Parathyroid adenoma (tissue), 2 donors: ENCODE data around the gene ZNF662.

Experiments used
- H2AFZ ChIP-seq: fragments of 300-600 bp; sonication (generic); one replicate; pipeline ENCODE4 v1.7.0; 2017; ENCODE audit warnings: antibody characterized with exemption, mild to moderate bottlenecking
- H3K27ac ChIP-seq: fragments of 300-600 bp; sonication (generic); one replicate; pipeline ENCODE4 v1.7.0; 2017
- H3K27me3 ChIP-seq: fragments of 300-600 bp; sonication (generic); one replicate; pipeline ENCODE4 v1.7.0; 2017; ENCODE audit warnings: low read length; ENCODE audit not compliant: control insufficient read depth, insufficient read depth
- H3K36me3 ChIP-seq: fragments of 300-600 bp; sonication (generic); one replicate; pipeline ENCODE4 v1.7.0; 2017; ENCODE audit warnings: low read length; ENCODE audit not compliant: control insufficient read depth, insufficient read depth
- H3K4me1 ChIP-seq: fragments of 300-600 bp; sonication (generic); one replicate; pipeline ENCODE4 v1.7.0; 2017; ENCODE audit warnings: control low read depth
- H3K4me2 ChIP-seq: fragments of 300-600 bp; sonication (generic); one replicate; pipeline ENCODE4 v1.7.0; 2017; ENCODE audit warnings: low read length
- H3K4me3 ChIP-seq: fragments of 300-600 bp; sonication (generic); one replicate; pipeline ENCODE4 v1.7.0; 2017; ENCODE audit warnings: low read depth, low read length
- H3K79me2 ChIP-seq: fragments of 300-600 bp; sonication (generic); one replicate; pipeline ENCODE4 v1.7.0; 2017; ENCODE audit warnings: control low read depth
- H3K9ac ChIP-seq: fragments of 300-600 bp; sonication (generic); one replicate; pipeline ENCODE4 v1.7.0; 2017; ENCODE audit warnings: mild to moderate bottlenecking
- H3K9me3 ChIP-seq: fragments of 300-600 bp; sonication (generic); one replicate; pipeline ENCODE4 v1.7.0; 2017; ENCODE audit warnings: low read length; ENCODE audit not compliant: control insufficient read depth
- TF ChIP-seq, protein P1 (sequence below): fragments of 300-600 bp; sonication (generic); IDR thresholded peaks from one replicate; pipeline ENCODE4 v1.7.0; 2017; ENCODE audit warnings: antibody characterized with exemption, mild to moderate bottlenecking
- donor health status: primary hyperparathyroidism.

The ZNF662 gene

GRCh38 chr3:42892807-42893206 lies 13.1 kb upstream of the ZNF662 start:
- H3K79me2 ChIP-seq = no peaks in the 10 kb centered on the region
- H2AFZ ChIP-seq = no peak overlapping the region
- no peak overlapping the region for H3K4me3 ChIP-seq
- H3K9me3 ChIP-seq = no peaks in the 10 kb centered on the region
- H3K4me1 ChIP-seq = no peaks in the 10 kb centered on the region
- H3K27ac ChIP-seq = no peak overlapping the region
- H3K27me3 ChIP-seq = no peaks in the 10 kb centered on the region
- TF ChIP-seq, protein P1, sequence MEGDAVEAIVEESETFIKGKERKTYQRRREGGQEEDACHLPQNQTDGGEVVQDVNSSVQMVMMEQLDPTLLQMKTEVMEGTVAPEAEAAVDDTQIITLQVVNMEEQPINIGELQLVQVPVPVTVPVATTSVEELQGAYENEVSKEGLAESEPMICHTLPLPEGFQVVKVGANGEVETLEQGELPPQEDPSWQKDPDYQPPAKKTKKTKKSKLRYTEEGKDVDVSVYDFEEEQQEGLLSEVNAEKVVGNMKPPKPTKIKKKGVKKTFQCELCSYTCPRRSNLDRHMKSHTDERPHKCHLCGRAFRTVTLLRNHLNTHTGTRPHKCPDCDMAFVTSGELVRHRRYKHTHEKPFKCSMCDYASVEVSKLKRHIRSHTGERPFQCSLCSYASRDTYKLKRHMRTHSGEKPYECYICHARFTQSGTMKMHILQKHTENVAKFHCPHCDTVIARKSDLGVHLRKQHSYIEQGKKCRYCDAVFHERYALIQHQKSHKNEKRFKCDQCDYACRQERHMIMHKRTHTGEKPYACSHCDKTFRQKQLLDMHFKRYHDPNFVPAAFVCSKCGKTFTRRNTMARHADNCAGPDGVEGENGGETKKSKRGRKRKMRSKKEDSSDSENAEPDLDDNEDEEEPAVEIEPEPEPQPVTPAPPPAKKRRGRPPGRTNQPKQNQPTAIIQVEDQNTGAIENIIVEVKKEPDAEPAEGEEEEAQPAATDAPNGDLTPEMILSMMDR = no peak
- no peaks in the 10 kb centered on the region for H3K36me3 ChIP-seq
- no peak overlapping the region for H3K4me2 ChIP-seq
- H3K9ac ChIP-seq = no peak overlapping the region

GRCh38 chr3:42894698-42895579 lies 11.0 kb upstream of the ZNF662 start:
- H3K36me3 ChIP-seq = no peaks in the 10 kb centered on the region
- no peak overlapping the region for H3K9ac ChIP-seq
- no peak overlapping the region for H3K4me3 ChIP-seq
- no peaks in the 10 kb centered on the region for H3K4me1 ChIP-seq
- H2AFZ ChIP-seq = no peak overlapping the region
- TF ChIP-seq, protein P1 = no peak
- no peak overlapping the region for H3K4me2 ChIP-seq
- H3K9me3 ChIP-seq = no peaks in the 10 kb centered on the region
- H3K79me2 ChIP-seq = no peaks in the 10 kb centered on the region
- H3K27me3 ChIP-seq = no peaks in the 10 kb centered on the region
- H3K27ac ChIP-seq = no peak overlapping the region

- H3K4me2 ChIP-seq = no peak overlapping the region
- no peak overlapping the region for H3K27ac ChIP-seq
- H3K27me3 ChIP-seq = no peaks in the 10 kb centered on the region
- H3K79me2 ChIP-seq = no peaks in the 10 kb centered on the region
- H3K4me3 ChIP-seq = no peak overlapping the region
- H3K4me1 ChIP-seq = no peaks in the 10 kb centered on the region
- no peaks in the 10 kb centered on the region for H3K36me3 ChIP-seq
- H2AFZ ChIP-seq = no peak overlapping the region
- H3K9ac ChIP-seq = no peak overlapping the region
- no peaks in the 10 kb centered on the region for H3K9me3 ChIP-seq
- TF ChIP-seq, protein P1 = no peak
Measured at GRCh38 chr3:42895580-42895868, 10.4 kb upstream of the ZNF662 start.

- Histone ChIP-seq H3K27ac (no peak overlapping the region), H2AFZ (no peak overlapping the region), H3K27me3 (no peaks in the 10 kb centered on the region), H3K79me2 (no peaks in the 10 kb centered on the region), H3K4me3 (no peak overlapping the region), H3K9me3 (no peaks in the 10 kb centered on the region), H3K4me2 (no peak overlapping the region), H3K36me3 (no peaks in the 10 kb centered on the region), H3K9ac (no peak overlapping the region), H3K4me1 (no peaks in the 10 kb centered on the region)
- TF ChIP-seq, protein P1 = no peak
Measured at GRCh38 chr3:42898896-42899675, 6.9 kb upstream of the ZNF662 start.
